NCI-H2107 treated with DMSO at 0.1 percent for 48 hours (cell line): ENCODE measurements around the gene WDR17.
"Not testable (repeated sequence)": the region's sequence is repeated elsewhere in the genome, so short reads cannot be mapped to it uniquely, and the experiment has no call there.

ENCODE experiments used
- DNase-seq: peaks from one replicate; lab custom pipeline; 2025; ENCODE audit not compliant: unreplicated experiment; lab: John Stamatoyannopoulos, UW

Gene WDR17

GRCh38 chr4:176189891-176190795, 124.5 kb downstream of the WDR17 start:
- DNase-seq, result no peak

GRCh38 chr4:176191974-176192373, 126.3 kb downstream of the WDR17 start:
- DNase-seq, result peak; percentile 83

GRCh38 chr4:176193126-176193525, 127.5 kb downstream of the WDR17 start:
- no peak for DNase-seq

GRCh38 chr4:176193938-176194337, 128.3 kb downstream of the WDR17 start:
- DNase-seq, result no peak

GRCh38 chr4:176195184-176195978, 129.7 kb downstream of the WDR17 start, which contains the start of gene SPATA4:
Gene SPATA4, minus strand, starts transcription at chr4:176195585. Its CDS starts 23 bp downstream, at chr4:176195562.
- peak; percentile 45 for DNase-seq

- no peak for DNase-seq
Measured at GRCh38 chr4:176198316-176198903, 132.8 kb downstream of the WDR17 start.

GRCh38 chr4:176205299-176205698, 139.7 kb downstream of the WDR17 start:
- no peak for DNase-seq

- no peak for DNase-seq
Measured at GRCh38 chr4:176207839-176208238, 142.2 kb downstream of the WDR17 start.

GRCh38 chr4:176209535-176209934, 143.9 kb downstream of the WDR17 start:
- DNase-seq, result no peak

GRCh38 chr4:176210101-176210500, 144.5 kb downstream of the WDR17 start:
- DNase-seq, result no peak

GRCh38 chr4:176210579-176211296, 145.1 kb downstream of the WDR17 start:
- no peak for DNase-seq

GRCh38 chr4:176212351-176212750, 146.7 kb downstream of the WDR17 start:
- DNase-seq, result not testable (repeated sequence)

- DNase-seq, result no peak
Measured at GRCh38 chr4:176217510-176217909, 151.9 kb downstream of the WDR17 start.

GRCh38 chr4:176222149-176222548, 156.5 kb downstream of the WDR17 start:
- DNase-seq, result no peak

GRCh38 chr4:176223561-176223960, 157.9 kb downstream of the WDR17 start:
- DNase-seq, result no peak

- DNase-seq, result no peak
Measured at GRCh38 chr4:176226736-176227135, 161.1 kb downstream of the WDR17 start.

- no peak for DNase-seq
Measured at GRCh38 chr4:176229645-176230044, 164.0 kb downstream of the WDR17 start.
